NCI-H2107 treated with DMSO at 0.1 percent for 48 hours (cell line): Measurements from ENCODE around the gene LHFPL3.
"Not testable (repeated sequence)": the region's sequence is repeated elsewhere in the genome, so short reads cannot be mapped to it uniquely, and the experiment has no call there.

Experiments used
- DNase-seq: peaks from one replicate; lab custom pipeline; 2025; ENCODE audit not compliant: unreplicated experiment; lab: John Stamatoyannopoulos, UW

Gene LHFPL3

GRCh38 chr7:104886651-104887050, 558.2 kb downstream of the LHFPL3 start:
- DNase-seq: no peak

DNA sequence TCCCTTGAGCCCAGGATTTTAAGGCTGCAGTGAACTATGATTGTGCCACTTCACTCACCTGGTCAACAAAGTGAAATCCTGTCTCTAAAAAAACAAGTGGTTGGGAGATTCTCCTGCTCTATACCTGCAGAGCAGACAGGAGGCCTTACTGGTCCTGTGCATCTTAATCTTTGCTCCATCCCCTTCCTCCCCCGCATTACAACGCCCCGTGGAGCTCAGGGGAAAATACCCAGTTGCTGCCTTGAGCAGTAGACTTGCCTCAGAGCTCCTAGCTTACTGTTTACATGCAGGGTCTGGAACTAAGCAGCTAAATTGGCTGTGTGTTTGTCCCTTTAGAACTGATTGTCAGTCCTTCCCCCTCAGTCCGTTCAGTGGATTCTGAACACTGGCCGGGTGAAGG, 561.8 kb downstream of the LHFPL3 start:
- no peak for DNase-seq

GRCh38 chr7:104891949-104892348, 563.5 kb downstream of the LHFPL3 start:
- DNase-seq: no peak

DNA sequence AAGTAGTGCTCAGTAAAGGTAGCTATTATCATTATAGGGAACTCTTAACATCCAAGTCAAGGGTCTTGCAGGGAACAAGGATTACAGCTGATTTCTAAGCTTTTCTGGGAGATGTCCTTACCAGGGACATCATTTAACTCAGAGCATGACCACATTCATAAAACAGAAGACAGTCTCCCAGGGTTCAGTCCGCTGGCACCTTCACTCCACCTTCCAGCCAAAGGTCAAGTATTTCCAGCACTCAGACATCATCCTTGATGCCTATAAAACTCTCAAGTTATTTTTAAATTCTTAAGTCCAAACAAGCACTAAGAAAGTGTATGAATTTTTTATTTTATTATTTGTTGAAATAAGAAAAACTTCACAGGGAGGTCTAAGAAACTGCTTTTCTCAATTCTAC, 565.9 kb downstream of the LHFPL3 start:
- no peak for DNase-seq

DNA sequence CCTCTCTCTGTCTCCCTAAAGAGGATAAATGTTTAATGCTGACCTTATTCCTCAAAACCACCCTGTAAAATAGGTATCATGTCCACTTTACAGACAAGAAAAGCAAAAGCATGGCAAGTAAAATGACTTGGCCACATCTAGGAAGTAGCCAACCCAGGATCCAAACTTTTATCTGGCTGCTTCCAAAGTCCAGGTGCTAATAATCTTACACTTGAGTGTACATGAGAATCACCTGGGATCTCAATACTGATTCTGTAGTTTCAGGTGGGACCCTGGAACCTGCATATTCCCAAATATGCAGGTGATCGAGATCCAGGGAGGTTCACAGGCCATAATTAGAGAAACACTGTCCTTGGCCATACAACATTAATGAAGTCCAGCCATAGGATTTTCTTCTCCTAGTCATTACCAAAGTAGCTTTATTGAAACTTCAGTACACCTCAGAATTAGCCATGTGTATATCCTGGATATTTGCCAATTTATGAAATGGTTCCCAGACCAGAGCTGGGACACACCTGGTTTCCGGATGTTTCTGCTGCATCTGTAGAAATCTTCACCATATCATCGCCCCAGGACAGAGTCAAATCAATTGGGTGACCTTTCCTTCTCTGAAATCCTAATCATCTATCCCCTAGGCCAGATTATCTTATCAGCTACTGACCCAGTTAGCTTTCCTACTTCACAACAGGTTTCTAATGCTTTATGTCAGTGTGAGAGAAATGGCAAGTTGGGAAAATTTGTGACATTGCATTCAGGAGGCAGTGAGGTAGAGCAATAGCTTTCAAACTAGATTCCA, 566.5 kb downstream of the LHFPL3 start:
- DNase-seq: no peak

GRCh38 chr7:104895522-104896236, 567.3 kb downstream of the LHFPL3 start:
- DNase-seq: no peak

DNA sequence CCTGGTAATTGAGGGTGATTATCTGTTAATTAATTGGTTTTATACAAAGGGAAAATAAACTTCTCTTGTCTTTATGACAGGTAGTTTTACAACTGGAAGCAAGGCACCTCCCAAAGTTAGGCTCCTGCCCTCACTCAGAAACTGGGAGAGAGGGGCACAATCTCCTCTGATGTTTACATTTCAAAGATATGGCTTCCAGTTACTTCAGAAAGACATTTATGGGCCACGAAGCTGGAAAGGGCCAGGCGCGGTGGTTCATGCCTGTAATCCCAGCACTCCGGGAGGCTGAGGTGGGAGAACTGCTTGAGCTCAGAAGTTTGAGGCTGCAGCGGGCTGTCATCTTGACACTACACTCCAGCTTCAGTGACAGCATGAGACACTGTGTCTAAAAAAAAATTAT, 570.0 kb downstream of the LHFPL3 start:
- no peak for DNase-seq

DNA sequence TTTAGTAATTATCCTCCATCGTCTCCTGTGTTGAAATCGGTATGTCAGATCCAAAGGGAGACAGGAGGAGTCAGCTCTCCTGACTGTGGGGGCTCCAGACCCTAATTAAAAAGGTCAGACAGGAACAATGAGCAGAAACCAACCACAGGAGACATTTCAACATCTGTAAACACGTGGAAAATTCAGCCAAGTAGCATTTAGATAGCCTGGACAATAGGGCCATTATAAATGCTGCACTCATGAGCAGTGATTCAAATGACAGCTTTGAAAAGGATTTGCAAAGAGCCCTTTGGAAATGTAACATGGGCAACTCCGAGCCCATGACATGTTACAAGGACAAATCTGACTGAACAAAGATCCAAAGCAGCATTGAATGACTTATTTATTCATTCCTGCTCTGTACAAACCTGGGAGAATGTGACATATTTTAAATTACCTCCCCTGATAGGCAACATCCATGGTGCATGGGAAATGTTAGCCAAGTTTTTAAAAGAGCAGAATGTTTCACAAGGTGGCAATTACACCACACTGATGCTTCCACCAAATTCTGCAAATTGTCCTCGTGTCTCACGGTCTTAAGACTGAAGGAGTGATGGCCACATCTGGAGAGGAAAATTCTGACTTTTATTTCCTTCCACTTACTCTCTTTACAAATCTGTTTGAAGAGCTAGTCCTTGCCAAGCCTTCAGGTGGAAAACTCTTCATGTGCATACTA, 572.3 kb downstream of the LHFPL3 start:
- DNase-seq: no peak

- no peak for DNase-seq
These were observed 572.8 kb downstream of the LHFPL3 start for GRCh38 chr7:104901240-104901619.

DNA sequence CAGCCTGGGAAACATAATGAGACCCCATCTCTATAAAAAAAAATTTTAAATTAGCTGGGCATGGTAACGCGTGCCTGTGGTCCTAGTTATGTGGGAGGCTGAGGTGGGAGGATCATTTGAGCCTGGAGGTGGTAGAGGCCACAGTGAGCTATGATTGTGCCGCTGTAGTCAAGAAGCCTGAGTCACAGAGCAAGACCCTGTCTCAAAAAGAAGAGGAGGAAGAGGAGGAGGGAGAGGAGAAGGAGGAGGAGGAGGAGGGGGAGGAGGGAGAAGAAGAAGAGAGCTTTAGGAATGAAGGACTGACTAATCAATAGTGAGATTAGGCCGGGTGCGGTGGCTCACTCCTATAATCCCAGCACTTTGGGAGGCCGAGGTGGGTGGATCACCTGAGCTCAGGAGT, 573.8 kb downstream of the LHFPL3 start:
- no peak for DNase-seq

DNA sequence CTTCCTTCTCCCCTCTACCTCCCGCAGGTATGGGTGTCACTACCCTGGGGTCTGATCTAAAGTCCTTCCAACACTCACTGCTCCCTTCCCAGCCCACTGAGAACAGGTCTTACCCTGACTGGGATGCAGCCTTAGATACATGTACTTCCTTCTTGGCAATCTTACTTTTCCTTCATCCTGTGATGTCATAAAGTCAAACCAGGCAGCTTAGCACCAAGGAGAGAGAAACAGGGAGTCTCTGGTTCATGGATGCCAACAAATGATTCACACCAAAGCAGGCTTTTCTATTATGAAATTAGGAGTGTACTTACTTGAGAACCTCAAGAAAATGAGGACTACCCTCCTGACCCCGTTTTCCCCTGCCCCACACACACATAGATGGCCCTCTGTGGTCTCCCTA, 574.6 kb downstream of the LHFPL3 start:
- no peak for DNase-seq

- no peak for DNase-seq
These were observed 575.4 kb downstream of the LHFPL3 start for GRCh38 chr7:104903846-104904245.

DNA sequence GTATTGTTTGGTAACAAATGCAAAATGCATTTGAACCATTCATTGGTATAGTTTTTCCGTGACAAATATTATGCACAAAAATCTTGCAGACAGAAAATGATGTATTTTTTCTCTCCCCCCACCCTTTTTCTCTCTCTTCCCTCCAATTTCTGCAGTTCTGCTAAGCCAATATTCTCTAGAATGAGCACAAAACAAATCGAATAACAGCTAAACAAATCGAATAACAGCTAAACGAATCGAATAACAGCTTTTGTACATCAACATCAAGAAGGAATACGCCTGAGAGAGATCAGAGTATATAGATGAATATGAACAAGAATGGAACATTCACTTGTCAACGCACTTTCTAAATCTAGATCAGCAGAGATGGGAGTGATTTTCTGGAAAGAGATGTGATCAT, 577.6 kb downstream of the LHFPL3 start:
- DNase-seq: no peak

- DNase-seq: no peak
These were observed 578.2 kb downstream of the LHFPL3 start for GRCh38 chr7:104906556-104906955.

GRCh38 chr7:104908636-104909035, 580.2 kb downstream of the LHFPL3 start:
- no peak for DNase-seq

GRCh38 chr7:104909096-104909495, 580.7 kb downstream of the LHFPL3 start:
- no peak for DNase-seq

DNA sequence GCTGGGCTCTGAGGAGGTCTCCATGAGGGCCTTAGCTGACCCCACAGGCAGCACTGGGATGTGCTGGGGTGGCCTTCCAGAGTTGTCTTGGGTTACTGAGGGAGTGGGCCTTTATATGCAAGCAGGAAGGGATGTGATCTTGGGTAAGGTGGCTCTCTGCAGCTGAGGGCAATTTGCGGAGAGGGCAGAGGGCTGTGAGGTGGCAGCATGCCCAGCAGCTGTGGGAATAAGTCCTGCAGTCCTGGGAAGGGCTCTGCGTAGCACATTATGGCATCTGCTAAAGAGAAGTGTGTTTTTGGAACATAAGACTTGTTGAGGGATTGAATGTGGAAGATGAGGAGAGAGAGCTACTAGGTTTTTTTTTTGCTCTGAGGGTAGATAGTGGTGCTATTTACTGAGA, 586.0 kb downstream of the LHFPL3 start:
- DNase-seq: no peak

DNA sequence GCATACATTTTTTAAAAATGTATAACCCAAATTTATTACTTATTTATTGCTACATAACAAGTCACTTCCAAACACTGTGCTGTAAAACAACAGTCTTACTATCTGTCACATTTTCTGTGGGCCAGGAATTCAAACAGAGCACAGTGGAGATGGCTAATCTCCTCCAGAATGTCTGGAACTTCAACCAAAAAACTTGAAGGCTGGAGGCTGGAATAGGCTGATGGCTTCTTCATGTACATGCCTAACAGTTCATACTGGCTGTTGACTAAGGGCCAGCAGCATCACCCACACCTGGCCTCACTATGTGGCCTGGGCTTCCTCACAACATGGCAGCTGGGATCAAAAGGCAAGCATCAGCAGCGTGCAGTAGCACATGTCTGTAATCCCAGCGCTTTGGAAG, 593.2 kb downstream of the LHFPL3 start:
- no peak for DNase-seq

GRCh38 chr7:104922182-104923009, 594.0 kb downstream of the LHFPL3 start:
- DNase-seq: no peak

GRCh38 chr7:104923010-104923421, 594.6 kb downstream of the LHFPL3 start:
- DNase-seq: peak; percentile 79

DNA sequence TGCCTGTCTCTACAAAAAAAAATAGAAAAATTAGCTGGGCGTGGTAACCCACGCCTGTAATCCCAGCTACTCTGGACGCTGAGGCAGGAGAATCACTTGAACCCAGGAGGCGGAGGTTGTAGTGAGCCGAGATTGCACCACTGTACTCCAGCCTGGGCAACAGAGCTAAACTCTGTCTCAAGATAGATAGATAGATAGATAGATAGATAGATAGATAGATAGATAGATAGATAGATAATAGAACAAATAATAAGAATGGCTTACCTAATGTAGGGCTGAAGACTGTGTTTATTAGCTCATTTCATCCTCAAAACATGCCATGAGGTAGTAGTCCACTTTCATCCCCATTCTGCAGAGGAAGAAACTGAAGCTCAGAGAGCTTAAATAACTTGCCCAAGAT, 597.8 kb downstream of the LHFPL3 start:
- DNase-seq: not testable (repeated sequence)
